H1 (cell line): ENCODE measurements around the gene RPRD1A. TPM values are rescaled to one million over a fixed set of nuclear protein-coding genes. Genes with fewer than 3 reads are reported as not detected.

Experiments used
- CTCF ChIA-PET: fragments of 300-600 bp; sonication (Branson Sonifier 250); formaldehyde crosslinking; loops from one replicate; lab custom pipeline; 2021; ENCODE audit not compliant: partially characterized antibody; lab: Charles Lee
- POLR2A ChIA-PET: fragments of 300-600 bp; sonication (Branson Sonifier 250); formaldehyde crosslinking; loops from one replicate; lab custom pipeline; 2021; ENCODE audit warnings: inconsistent platforms; ENCODE audit not compliant: partially characterized antibody; lab: Charles Lee
- DNase-seq, 2 experiments: peaks; one replicate each; pipeline versions ENCODE4 v3.0.0 to v3.0.0-alpha.2; 2010 to 2022; ENCODE audit warnings: low spot score in 2 of 2, low read depth in 1 of 2, mixed read lengths in 1 of 2
- FAIRE-seq: peaks from 2 replicates; lab custom pipeline; 2011; peaks lifted over from hg19 to GRCh38; lab: Jason Lieb, UNC
- H2AFZ ChIP-seq: 2 replicates; pipeline ENCODE4 v1.8.1; 2012; ENCODE audit warnings: low read length, inconsistent platforms
- H2AK5ac ChIP-seq: 2 replicates; pipeline ENCODE4 v1.6.1; 2013; ENCODE audit warnings: low read depth, low read length
- H2BK120ac ChIP-seq: replicated peaks from 2 replicates; pipeline ENCODE3; 2013; ENCODE audit warnings: low read depth, low read length, inconsistent platforms
- H2BK12ac ChIP-seq: 2 replicates; pipeline ENCODE4 v1.6.1; 2013; ENCODE audit warnings: low read depth, low read length
- H2BK15ac ChIP-seq: 2 replicates; pipeline ENCODE4 v1.6.1; 2013; ENCODE audit warnings: low read length
- H2BK20ac ChIP-seq: 2 replicates; pipeline ENCODE4 v1.6.1; 2013; ENCODE audit warnings: low read length
- H2BK5ac ChIP-seq: 2 replicates; pipeline ENCODE4 v1.6.1; 2013; ENCODE audit warnings: low read depth, low read length
- H3K14ac ChIP-seq: 2 replicates; pipeline ENCODE4 v1.6.1; 2013; ENCODE audit warnings: inconsistent platforms; ENCODE audit not compliant: insufficient read length
- H3K18ac ChIP-seq: 2 replicates; pipeline ENCODE4 v1.6.1; 2013; ENCODE audit warnings: low read length; ENCODE audit errors: extremely low read depth
- H3K23ac ChIP-seq: 2 replicates; pipeline ENCODE4 v1.6.1; 2013; ENCODE audit warnings: inconsistent platforms; ENCODE audit not compliant: insufficient read length
- H3K23me2 ChIP-seq: 2 replicates; pipeline ENCODE4 v1.6.1; 2013; ENCODE audit warnings: low read depth, low read length
- H3K27ac ChIP-seq: 2 replicates; pipeline ENCODE4 v1.6.1; 2011; ENCODE audit warnings: low read depth, low read length, inconsistent platforms
- H3K27me3 ChIP-seq, 4 experiments: replicated peaks in 1 of 4; 1 replicate in 1 of 4; 2 replicates in 3 of 4; pipeline versions ENCODE4 v1.6.1 to v1.8.1; 2011 to 2013; ENCODE audit warnings: low read length in 3 of 4, mild to moderate bottlenecking in 3 of 4, inconsistent platforms in 2 of 4, mixed read lengths in 2 of 4, moderate library complexity in 1 of 4; ENCODE audit not compliant: control insufficient read depth in 3 of 4, insufficient read depth in 3 of 4; ENCODE audit errors: extremely low read depth in 1 of 4
- H3K36me3 ChIP-seq, 4 experiments: 2 replicates each; pipeline versions ENCODE4 v1.6.1 to v1.8.1; 2011 to 2013; ENCODE audit warnings: mild to moderate bottlenecking in 4 of 4, low read length in 3 of 4, moderate library complexity in 2 of 4, control low read depth in 1 of 4, inconsistent platforms in 1 of 4; ENCODE audit not compliant: insufficient read depth in 4 of 4, control insufficient read depth in 2 of 4
- H3K4ac ChIP-seq: replicated peaks from 2 replicates; pipeline ENCODE3; 2013; ENCODE audit warnings: low read length, low read depth, mixed read lengths, inconsistent platforms; ENCODE audit not compliant: insufficient read length
- H3K4me1 ChIP-seq, 4 experiments: replicated peaks in 1 of 4; 1 replicate in 1 of 4; 2 replicates in 3 of 4; pipeline versions ENCODE4 v1.6.1 to v1.8.1; 2011 to 2013; ENCODE audit warnings: low read length in 3 of 4, inconsistent platforms in 2 of 4, mixed read lengths in 1 of 4; ENCODE audit not compliant: insufficient read depth in 4 of 4, control insufficient read depth in 3 of 4
- H3K4me2 ChIP-seq, 2 experiments: 2 replicates each; pipeline versions ENCODE4 v1.6.1 to v1.8.1; 2011 to 2013; ENCODE audit warnings: low read depth in 2 of 2, low read length in 2 of 2, control low read depth in 1 of 2, inconsistent platforms in 1 of 2, mild to moderate bottlenecking in 1 of 2; ENCODE audit not compliant: insufficient read depth in 1 of 2
- H3K4me3 ChIP-seq, 4 experiments: fragments of 200-600, 300-600 bp in 1 of 4; sonication (generic), shearing (Covaris generic), sonication (Bioruptor Twin) in 1 of 4; 2 replicates each; pipeline versions ENCODE4 v1.5.1 to v1.8.1; 2011 to 2016; ENCODE audit warnings: low read length in 4 of 4, low read depth in 3 of 4, control low read depth in 2 of 4, inconsistent platforms in 2 of 4, mild to moderate bottlenecking in 2 of 4, mixed read lengths in 1 of 4, moderate library complexity in 1 of 4; ENCODE audit not compliant: insufficient read depth in 2 of 4; ENCODE audit errors: extremely low read depth in 1 of 4
- H3K56ac ChIP-seq: replicated peaks from 2 replicates; pipeline ENCODE3; 2013; ENCODE audit warnings: low read depth, mild to moderate bottlenecking, mixed read lengths, low read length, inconsistent platforms; ENCODE audit not compliant: insufficient read length
- H3K79me1 ChIP-seq: 2 replicates; pipeline ENCODE4 v1.6.1; 2013; ENCODE audit warnings: low read depth, low read length, control low read depth
- H3K79me2 ChIP-seq, 2 experiments: 2 replicates each; pipeline versions ENCODE4 v1.6.1 to v1.8.1; 2012 to 2013; ENCODE audit warnings: low read length in 2 of 2, mild to moderate bottlenecking in 2 of 2, inconsistent platforms in 1 of 2; ENCODE audit not compliant: insufficient read depth in 2 of 2, control insufficient read depth in 1 of 2
- H3K9ac ChIP-seq, 4 experiments: replicated peaks in 1 of 4; 1 replicate in 1 of 4; 2 replicates in 3 of 4; pipeline versions ENCODE4 v1.6.1 to v1.8.1; 2011 to 2013; ENCODE audit warnings: low read depth in 3 of 4, low read length in 3 of 4, control low read depth in 2 of 4, mild to moderate bottlenecking in 2 of 4, moderate library complexity in 2 of 4, inconsistent platforms in 1 of 4; ENCODE audit errors: extremely low read depth in 1 of 4
- H3K9me3 ChIP-seq, 2 experiments: 2 replicates each; pipeline versions ENCODE4 v1.6.1 to v1.8.1; 2012 to 2013; ENCODE audit warnings: mild to moderate bottlenecking in 2 of 2, moderate library complexity in 2 of 2, control low read depth in 1 of 2, inconsistent platforms in 1 of 2, low read depth in 1 of 2, low read length in 1 of 2, mixed read lengths in 1 of 2; ENCODE audit not compliant: insufficient read depth in 2 of 2
- H4K20me1 ChIP-seq, 2 experiments: replicated peaks in 1 of 2; 2 replicates each; pipeline versions ENCODE3 to v1.8.1; 2011 to 2013; ENCODE audit warnings: inconsistent platforms in 2 of 2, low read length in 2 of 2, mild to moderate bottlenecking in 1 of 2; ENCODE audit not compliant: insufficient read depth in 2 of 2, control insufficient read depth in 1 of 2
- H4K5ac ChIP-seq: 2 replicates; pipeline ENCODE4 v1.6.1; 2013; ENCODE audit warnings: low read length, low read depth, mixed read lengths, inconsistent platforms; ENCODE audit not compliant: insufficient read length
- H4K8ac ChIP-seq: 2 replicates; pipeline ENCODE4 v1.8.0; 2013; ENCODE audit warnings: mild to moderate bottlenecking, moderate library complexity, low read length, inconsistent platforms; ENCODE audit not compliant: insufficient read depth; ENCODE audit errors: extremely low read depth
- H4K91ac ChIP-seq: replicated peaks from 2 replicates; pipeline ENCODE3; 2013; ENCODE audit warnings: low read length, mixed read lengths, inconsistent platforms; ENCODE audit not compliant: insufficient read length
- ASH2L ChIP-seq: fragments of 200-600, 300-600 bp; sonication (generic); IDR thresholded peaks from one replicate; pipeline ENCODE4 v1.7.1; 2017; ENCODE audit warnings: low read length
- CREB1 ChIP-seq: IDR thresholded peaks from 2 replicates; pipeline ENCODE4 v1.6.1; 2012; ENCODE audit warnings: inconsistent platforms
- CTBP2 ChIP-seq: IDR thresholded peaks from 2 replicates; pipeline ENCODE4 v1.7.0; 2011; ENCODE audit warnings: borderline replicate concordance, mild to moderate bottlenecking, moderate library complexity, mixed read lengths, low read length; ENCODE audit not compliant: insufficient read depth, insufficient read length
- EGR1 ChIP-seq: IDR thresholded peaks from 2 replicates; pipeline ENCODE4 v1.6.1; 2011; ENCODE audit warnings: low read depth, low read length, borderline replicate concordance
- EZH2 ChIP-seq: fragments of 200-600 bp; sonication (generic); IDR thresholded peaks from 2 replicates; pipeline ENCODE4 v1.7.1; 2012; ENCODE audit warnings: low read depth, mild to moderate bottlenecking, moderate library complexity, low read length, inconsistent platforms; ENCODE audit not compliant: severe bottlenecking
- FOSL1 ChIP-seq: IDR thresholded peaks from 2 replicates; pipeline ENCODE4 v1.6.1; 2011; ENCODE audit warnings: mild to moderate bottlenecking, low read depth, low read length, moderate library complexity; ENCODE audit not compliant: insufficient read depth
- HDAC6 ChIP-seq: IDR thresholded peaks from one replicate; pipeline ENCODE4 v1.7.1; 2012; ENCODE audit warnings: low read depth, mild to moderate bottlenecking, inconsistent platforms, low read length, moderate library complexity
- POU5F1 ChIP-seq: IDR thresholded peaks from 2 replicates; pipeline ENCODE4 v1.6.1; 2011; ENCODE audit warnings: low read depth, mild to moderate bottlenecking, low read length, moderate library complexity
- SAP30 ChIP-seq: fragments of 300-600 bp; sonication (generic); IDR thresholded peaks from 2 replicates; pipeline ENCODE4 v1.7.1; 2012; ENCODE audit warnings: low read length, moderate library complexity, mild to moderate bottlenecking, inconsistent platforms; ENCODE audit not compliant: insufficient read depth, insufficient replicate concordance
- SIN3A ChIP-seq, 2 experiments: IDR thresholded peaks in 1 of 2; conservative IDR thresholded peaks in 1 of 2; 2 replicates each; pipeline ENCODE4 v1.6.1; 2011 to 2012; ENCODE audit warnings: low read length in 2 of 2, improper control_type of control experiment in 1 of 2, low read depth in 1 of 2, mild to moderate bottlenecking in 1 of 2
- TBP ChIP-seq: IDR thresholded peaks from 2 replicates; pipeline ENCODE4 v1.6.1; 2011; ENCODE audit warnings: low read depth, low read length, improper control_type of control experiment
- WGBS, 2 experiments: shearing (Covaris generic) in 1 of 2; methylation state at CpG; one replicate each; pipeline versions ENCODE4 v1.1.6 to v1.1.7; 2013 to 2015; ENCODE audit warnings: low lambda C conversion rate in 2 of 2, mixed read lengths in 2 of 2, inconsistent platforms in 1 of 2, low coverage in 1 of 2, missing lambda C conversion rate in 1 of 2; ENCODE audit not compliant: insufficient replicate concordance in 2 of 2, insufficient coverage in 1 of 2, insufficient read length in 1 of 2; ENCODE audit errors: extremely low coverage in 1 of 2, missing lambda C conversion rate in 1 of 2; 5-methylcytosine and 5-hydroxymethylcytosine counted together
- polyA plus RNA-seq, 7 experiments: library from polyadenylated mRNA; depleted of rRNA in 3 of 7; stranded (reverse) in 5 of 7; unstranded in 2 of 7; fragments of >200 nt in 5 of 7; fragments of 200-250 nt in 2 of 7; gene quantifications; 1 replicate in 5 of 7; 2 replicates in 1 of 7; 4 replicates in 1 of 7; pipeline versions ENCODE4 v1.2.1 to v1.2.3, GENCODE V29; 2011 to 2013; ENCODE audit warnings: missing spikeins in 2 of 7, mixed read lengths in 2 of 7
- total RNA-seq: library from RNA; stranded (reverse); fragmentation: NEBNext Ultra II Directional; extraction: Animal tissue kit (Norgen Biotek cat#: 25700); gene quantifications from 2 replicates; pipeline ENCODE4 v1.2.1, GENCODE V29; 2021
- TF ChIP-seq, protein P1 (sequence below): IDR thresholded peaks from 2 replicates; pipeline ENCODE4 v1.6.1; 2011; ENCODE audit warnings: low read length, improper control_type of control experiment

Gene RPRD1A
- total and polyA plus RNA-seq, 2 of the 8 experiments (the other 6 are each of a cell fraction or from before 2014, with no cell fraction given) = 40.5 to 106 TPM

DNA sequence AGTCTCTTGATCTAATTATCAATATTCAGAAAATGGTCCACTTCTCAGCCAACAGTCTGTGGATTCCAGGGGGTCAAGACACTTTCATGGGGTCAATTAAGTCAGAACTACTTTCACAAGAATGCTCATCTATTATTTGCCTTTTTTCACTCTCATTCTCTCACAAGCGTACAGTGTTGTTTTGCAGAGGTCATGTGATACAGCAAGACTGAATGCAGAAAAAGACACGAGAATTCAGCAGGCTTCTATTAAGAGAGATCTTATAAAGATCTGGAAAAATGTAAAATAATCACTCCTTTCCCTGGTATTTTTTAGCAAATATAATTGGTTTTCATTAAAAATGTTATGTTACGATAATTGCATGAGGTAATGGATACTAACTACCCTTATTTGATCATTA lies 8.7 kb downstream of the RPRD1A start:
- DNase-seq = no peak
- H2BK15ac ChIP-seq = no peak overlapping the region
- WGBS, 2 experiments = 86% methylated on average over 3 of the region's 3 CpGs; no CpG with 5 or more reads in 1 of the 2 experiments
- CTCF ChIA-PET = no interaction called here
- no peak overlapping the region for H4K5ac ChIP-seq
- H3K23me2 ChIP-seq = no peaks in the 10 kb centered on the region; the same call in 1 of the 2 replicates
- H3K4ac ChIP-seq = no peak overlapping the region
- no peak overlapping the region for H3K4me3 ChIP-seq
- no peaks in the 10 kb centered on the region for H3K9me3 ChIP-seq
- no peak overlapping the region for H3K18ac ChIP-seq
- no peak overlapping the region for H3K14ac ChIP-seq
- H2BK12ac ChIP-seq = no peak overlapping the region
- H2AK5ac ChIP-seq = no peak overlapping the region
- peaks cover 4% of the 10 kb centered on the region; the same call in 1 of the 2 replicates for H3K79me1 ChIP-seq
- peaks cover 3 to 19% of the 10 kb centered on the region in 2 experiments for H4K20me1 ChIP-seq
- FAIRE-seq = no peak
- H3K27ac ChIP-seq = no peak overlapping the region
- peaks cover 26 to 98% of the 10 kb centered on the region in 2 experiments for H3K79me2 ChIP-seq
- no peak overlapping the region for H2AFZ ChIP-seq
- H4K91ac ChIP-seq = no peak overlapping the region
- H3K9ac ChIP-seq = no peak overlapping the region
- H2BK20ac ChIP-seq = no peak overlapping the region
- H2BK120ac ChIP-seq = no peak overlapping the region
- peaks cover 0 to 2% (median 2%) of the 10 kb centered on the region in 4 experiments; a peak in 2 of 7 replicates for H3K4me1 ChIP-seq
- no peak overlapping the region for H3K4me2 ChIP-seq
- POLR2A ChIA-PET = no interaction called here
- H2BK5ac ChIP-seq = no peak overlapping the region
- H3K56ac ChIP-seq = no peak overlapping the region
- no peak overlapping the region for H3K23ac ChIP-seq
- no peaks in the 10 kb centered on the region; a peak in 1 of 8 replicates for H3K36me3 ChIP-seq
- H3K27me3 ChIP-seq = no peaks in the 10 kb centered on the region
- H4K8ac ChIP-seq = no peak overlapping the region
- TF ChIP-seq TBP (no peak), CTBP2 (no peak), FOSL1 (no peak), CREB1 (no peak), SIN3A (conservative IDR thresholded peaks at IDR 0.05 in 1 of 2, IDR thresholded peaks at IDR 0.05 in 1 of 2; ENCODE audit: low read depth in 1 of 2, low read length in 2 of 2) (no peak), HDAC6 (no peak), POU5F1 (no peak), EZH2 (no peak), SAP30 (no peak), EGR1 (no peak), ASH2L (no peak)
- TF ChIP-seq, protein P1, sequence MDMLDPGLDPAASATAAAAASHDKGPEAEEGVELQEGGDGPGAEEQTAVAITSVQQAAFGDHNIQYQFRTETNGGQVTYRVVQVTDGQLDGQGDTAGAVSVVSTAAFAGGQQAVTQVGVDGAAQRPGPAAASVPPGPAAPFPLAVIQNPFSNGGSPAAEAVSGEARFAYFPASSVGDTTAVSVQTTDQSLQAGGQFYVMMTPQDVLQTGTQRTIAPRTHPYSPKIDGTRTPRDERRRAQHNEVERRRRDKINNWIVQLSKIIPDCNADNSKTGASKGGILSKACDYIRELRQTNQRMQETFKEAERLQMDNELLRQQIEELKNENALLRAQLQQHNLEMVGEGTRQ = no peak
